Measurements from ENCODE around the gene HCRTR1. TPM values are rescaled to one million over a fixed set of nuclear protein-coding genes. Genes with fewer than 3 reads are reported as not detected.

HCRTR1 gene
- polyA plus RNA-seq, 1 donor from 2014 or later: 0.37 TPM

DNA sequence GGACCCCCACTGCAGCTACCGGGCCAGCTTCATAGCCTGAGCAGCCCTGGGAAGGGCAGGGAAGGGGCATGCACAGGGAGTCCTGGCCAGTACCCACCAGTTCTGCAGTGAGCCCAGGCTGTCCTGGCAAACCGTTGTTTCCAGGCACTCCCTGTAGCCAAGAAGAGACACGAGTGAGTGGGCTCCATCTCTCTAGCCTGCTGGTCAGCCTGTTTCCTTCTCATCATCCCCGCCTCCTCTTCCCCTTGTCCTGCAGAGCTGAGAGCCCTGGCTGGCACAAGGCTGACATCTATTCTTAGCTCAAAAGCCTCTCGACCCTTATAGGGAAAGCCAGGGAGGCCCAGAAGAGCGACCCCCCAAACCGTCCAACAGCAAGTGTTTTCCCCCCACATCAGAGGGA is 57.7 kb downstream of the HCRTR1 start:
- Histone ChIP-seq H3K9me2 (ENCODE audit: insufficient read depth, low read length) (no peaks in the 10 kb centered on the region), H3K9me3 (ENCODE audit: low read length) (no peaks in the 10 kb centered on the region), H3K4me2 (ENCODE audit: low read length) (no peak overlapping the region), H3K27ac (ENCODE audit: low read length) (no peak overlapping the region), H3K4me3 (ENCODE audit: low read length) (no peak overlapping the region), H3K9ac (ENCODE audit: low read length) (no peak overlapping the region), H3K79me2 (replicated peaks; ENCODE audit: insufficient read depth, low read length) (no peaks in the 10 kb centered on the region), H2AFZ (ENCODE audit: low read depth, low read length) (no peak overlapping the region), H3K36me3 (ENCODE audit: insufficient read depth, low read length) (no peaks in the 10 kb centered on the region), H3K27me3 (ENCODE audit: insufficient read depth, low read depth, low read length) (no peaks in the 10 kb centered on the region), H4K20me1 (ENCODE audit: insufficient read depth) (no peaks in the 10 kb centered on the region), H3F3A (ENCODE audit: insufficient read depth, low read length, poor library complexity, severe bottlenecking) (no peaks in the 10 kb centered on the region)
- TF ChIP-seq, protein P1, sequence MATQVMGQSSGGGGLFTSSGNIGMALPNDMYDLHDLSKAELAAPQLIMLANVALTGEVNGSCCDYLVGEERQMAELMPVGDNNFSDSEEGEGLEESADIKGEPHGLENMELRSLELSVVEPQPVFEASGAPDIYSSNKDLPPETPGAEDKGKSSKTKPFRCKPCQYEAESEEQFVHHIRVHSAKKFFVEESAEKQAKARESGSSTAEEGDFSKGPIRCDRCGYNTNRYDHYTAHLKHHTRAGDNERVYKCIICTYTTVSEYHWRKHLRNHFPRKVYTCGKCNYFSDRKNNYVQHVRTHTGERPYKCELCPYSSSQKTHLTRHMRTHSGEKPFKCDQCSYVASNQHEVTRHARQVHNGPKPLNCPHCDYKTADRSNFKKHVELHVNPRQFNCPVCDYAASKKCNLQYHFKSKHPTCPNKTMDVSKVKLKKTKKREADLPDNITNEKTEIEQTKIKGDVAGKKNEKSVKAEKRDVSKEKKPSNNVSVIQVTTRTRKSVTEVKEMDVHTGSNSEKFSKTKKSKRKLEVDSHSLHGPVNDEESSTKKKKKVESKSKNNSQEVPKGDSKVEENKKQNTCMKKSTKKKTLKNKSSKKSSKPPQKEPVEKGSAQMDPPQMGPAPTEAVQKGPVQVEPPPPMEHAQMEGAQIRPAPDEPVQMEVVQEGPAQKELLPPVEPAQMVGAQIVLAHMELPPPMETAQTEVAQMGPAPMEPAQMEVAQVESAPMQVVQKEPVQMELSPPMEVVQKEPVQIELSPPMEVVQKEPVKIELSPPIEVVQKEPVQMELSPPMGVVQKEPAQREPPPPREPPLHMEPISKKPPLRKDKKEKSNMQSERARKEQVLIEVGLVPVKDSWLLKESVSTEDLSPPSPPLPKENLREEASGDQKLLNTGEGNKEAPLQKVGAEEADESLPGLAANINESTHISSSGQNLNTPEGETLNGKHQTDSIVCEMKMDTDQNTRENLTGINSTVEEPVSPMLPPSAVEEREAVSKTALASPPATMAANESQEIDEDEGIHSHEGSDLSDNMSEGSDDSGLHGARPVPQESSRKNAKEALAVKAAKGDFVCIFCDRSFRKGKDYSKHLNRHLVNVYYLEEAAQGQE (IDR thresholded peaks at IDR 0.05; ENCODE audit: borderline replicate concordance): no peak
- TF ChIP-seq, protein P2, sequence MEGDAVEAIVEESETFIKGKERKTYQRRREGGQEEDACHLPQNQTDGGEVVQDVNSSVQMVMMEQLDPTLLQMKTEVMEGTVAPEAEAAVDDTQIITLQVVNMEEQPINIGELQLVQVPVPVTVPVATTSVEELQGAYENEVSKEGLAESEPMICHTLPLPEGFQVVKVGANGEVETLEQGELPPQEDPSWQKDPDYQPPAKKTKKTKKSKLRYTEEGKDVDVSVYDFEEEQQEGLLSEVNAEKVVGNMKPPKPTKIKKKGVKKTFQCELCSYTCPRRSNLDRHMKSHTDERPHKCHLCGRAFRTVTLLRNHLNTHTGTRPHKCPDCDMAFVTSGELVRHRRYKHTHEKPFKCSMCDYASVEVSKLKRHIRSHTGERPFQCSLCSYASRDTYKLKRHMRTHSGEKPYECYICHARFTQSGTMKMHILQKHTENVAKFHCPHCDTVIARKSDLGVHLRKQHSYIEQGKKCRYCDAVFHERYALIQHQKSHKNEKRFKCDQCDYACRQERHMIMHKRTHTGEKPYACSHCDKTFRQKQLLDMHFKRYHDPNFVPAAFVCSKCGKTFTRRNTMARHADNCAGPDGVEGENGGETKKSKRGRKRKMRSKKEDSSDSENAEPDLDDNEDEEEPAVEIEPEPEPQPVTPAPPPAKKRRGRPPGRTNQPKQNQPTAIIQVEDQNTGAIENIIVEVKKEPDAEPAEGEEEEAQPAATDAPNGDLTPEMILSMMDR (IDR thresholded peaks at IDR 0.05; ENCODE audit: poor library complexity, severe bottlenecking): no peak
- no peak for TF ChIP-seq EZH2 (IDR thresholded peaks at IDR 0.05; ENCODE audit: borderline replicate concordance, insufficient read depth, low read length, poor library complexity, severe bottlenecking)
- no peak for TF ChIP-seq MXI1 (conservative IDR thresholded peaks at IDR 0.05; ENCODE audit: poor library complexity, severe bottlenecking)
- no peak for TF ChIP-seq POLR2AphosphoS5 (IDR thresholded peaks at IDR 0.05)
- no peak for TF ChIP-seq TAF1 (IDR thresholded peaks at IDR 0.05; ENCODE audit: low read depth)

DNA sequence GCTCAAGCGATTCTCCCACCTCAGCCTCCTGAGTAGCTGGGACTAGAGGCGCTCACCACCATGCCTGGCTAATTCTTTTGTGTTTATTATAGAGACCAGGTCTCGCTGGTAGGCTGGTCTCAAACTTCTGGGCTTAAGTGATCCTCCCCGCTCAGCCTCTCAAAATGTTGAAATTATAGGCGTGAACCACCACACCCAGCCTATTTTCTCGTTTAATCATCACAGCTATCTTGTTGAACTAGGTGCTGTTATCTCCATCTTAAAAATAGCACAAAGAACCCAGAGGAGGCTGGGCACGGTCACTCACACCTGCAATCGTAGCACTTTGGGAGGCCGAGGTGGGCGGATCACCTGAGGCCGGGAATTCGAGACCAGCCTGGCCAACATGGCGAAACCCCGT is 58.3 kb downstream of the HCRTR1 start:
- TF ChIP-seq, protein P2 (IDR thresholded peaks at IDR 0.05; ENCODE audit: poor library complexity, severe bottlenecking): no peak
- TF ChIP-seq MXI1 (conservative IDR thresholded peaks at IDR 0.05; ENCODE audit: poor library complexity, severe bottlenecking) (no peak), RAD21 (conservative IDR thresholded peaks at IDR 0.05) (no peak), EP300 (conservative IDR thresholded peaks at IDR 0.05; ENCODE audit: poor library complexity, severe bottlenecking) (no peak), POLR2AphosphoS5 (IDR thresholded peaks at IDR 0.05) (no peak), EZH2 (IDR thresholded peaks at IDR 0.05; ENCODE audit: borderline replicate concordance, insufficient read depth, low read length, poor library complexity, severe bottlenecking) (no peak), TAF1 (IDR thresholded peaks at IDR 0.05; ENCODE audit: low read depth) (no peak)
- TF ChIP-seq, protein P1 (IDR thresholded peaks at IDR 0.05; ENCODE audit: borderline replicate concordance): no peak
- Histone ChIP-seq H3K9me3 (ENCODE audit: low read length) (no peaks in the 10 kb centered on the region), H3K4me2 (ENCODE audit: low read length) (no peak overlapping the region), H3K9ac (ENCODE audit: low read length) (no peak overlapping the region), H2AFZ (ENCODE audit: low read depth, low read length) (no peak overlapping the region), H4K20me1 (ENCODE audit: insufficient read depth) (no peaks in the 10 kb centered on the region), H3K36me3 (ENCODE audit: insufficient read depth, low read length) (no peaks in the 10 kb centered on the region), H3K27me3 (ENCODE audit: insufficient read depth, low read depth, low read length) (no peaks in the 10 kb centered on the region), H3K79me2 (replicated peaks; ENCODE audit: insufficient read depth, low read length) (no peaks in the 10 kb centered on the region), H3F3A (ENCODE audit: insufficient read depth, low read length, poor library complexity, severe bottlenecking) (no peaks in the 10 kb centered on the region), H3K4me3 (ENCODE audit: low read length) (no peak overlapping the region), H3K9me2 (ENCODE audit: insufficient read depth, low read length) (no peaks in the 10 kb centered on the region), H3K27ac (ENCODE audit: low read length) (no peak overlapping the region)
